Loucy (cell line): ENCODE results near the gene MAML3.

Experiments used
- H2AFZ ChIP-seq: fragments of 200-600 bp; sonication (generic); 2 replicates; pipeline ENCODE4 v1.6.0; 2016; ENCODE audit warnings: antibody characterized with exemption, mild to moderate bottlenecking, low read length, moderate library complexity
- H3F3A ChIP-seq: fragments of 200-600 bp; 2 replicates; pipeline ENCODE4 v1.6.0; 2016; ENCODE audit warnings: antibody characterized with exemption, low read depth, mild to moderate bottlenecking
- H3K27me3 ChIP-seq: fragments of 200-600 bp; sonication (generic); 2 replicates; pipeline ENCODE4 v1.6.1; 2014; ENCODE audit warnings: low read length, mild to moderate bottlenecking; ENCODE audit not compliant: insufficient read depth, poor library complexity, severe bottlenecking
- H3K36me3 ChIP-seq: fragments of 200-600 bp; sonication (generic); 2 replicates; pipeline ENCODE4 v1.6.1; 2016; ENCODE audit warnings: low read length; ENCODE audit not compliant: insufficient read depth
- H3K4me1 ChIP-seq: fragments of 200-600 bp; sonication (generic); 2 replicates; pipeline ENCODE4 v1.5.1; 2014; ENCODE audit warnings: low read length, mild to moderate bottlenecking; ENCODE audit not compliant: insufficient read depth, poor library complexity, severe bottlenecking
- H3K4me2 ChIP-seq: fragments of 200-600 bp; sonication (generic); 2 replicates; pipeline ENCODE4 v1.6.0; 2014; ENCODE audit warnings: antibody characterized with exemption, low read length, low read depth, mild to moderate bottlenecking; ENCODE audit not compliant: poor library complexity, severe bottlenecking
- H3K4me3 ChIP-seq: fragments of 200-600 bp; sonication (generic); 2 replicates; pipeline ENCODE4 v1.5.1; 2014; ENCODE audit warnings: low read length, mild to moderate bottlenecking, mixed read lengths; ENCODE audit not compliant: poor library complexity, severe bottlenecking
- H3K79me2 ChIP-seq: fragments of 200-600 bp; sonication (generic); 2 replicates; pipeline ENCODE4 v1.6.1; 2014; ENCODE audit warnings: low read length; ENCODE audit not compliant: insufficient read depth
- H3K9ac ChIP-seq: fragments of 200-600 bp; sonication (generic); 2 replicates; pipeline ENCODE4 v1.6.0; 2014; ENCODE audit warnings: mild to moderate bottlenecking, low read depth, low read length, moderate library complexity; ENCODE audit not compliant: poor library complexity, severe bottlenecking
- H3K9me2 ChIP-seq: fragments of 200-600 bp; sonication (generic); replicated peaks from 2 replicates; pipeline ENCODE4 v1.6.1; 2016; ENCODE audit warnings: low read depth, low read length, mixed read lengths
- H3K9me3 ChIP-seq: fragments of 200-600 bp; sonication (generic); 2 replicates; pipeline ENCODE4 v1.6.1; 2014; ENCODE audit warnings: mild to moderate bottlenecking, antibody characterized with exemption, low read length, low read depth; ENCODE audit not compliant: insufficient read depth
- H4K20me1 ChIP-seq: fragments of 200-600 bp; sonication (generic); 2 replicates; pipeline ENCODE4 v1.6.0; 2014; ENCODE audit warnings: antibody characterized with exemption, low read length, mild to moderate bottlenecking; ENCODE audit not compliant: insufficient read depth, poor library complexity, severe bottlenecking
- CTCF ChIP-seq: fragments of 200-600 bp; sonication (generic); conservative IDR thresholded peaks from 2 replicates; pipeline ENCODE4 v1.5.1; 2014; ENCODE audit warnings: mild to moderate bottlenecking, antibody characterized with exemption, low read length
- EZH2phosphoT487 ChIP-seq: fragments of 200-600 bp; IDR thresholded peaks from 2 replicates; pipeline ENCODE4 v1.6.1; 2018; ENCODE audit warnings: antibody characterized with exemption, mild to moderate bottlenecking, moderate library complexity, borderline replicate concordance

MAML3 gene

GRCh38 chr4:139790291-139790690, 363.7 kb downstream of the MAML3 start:
- Histone ChIP-seq H4K20me1 (no peaks in the 10 kb centered on the region), H2AFZ (no peak overlapping the region), H3K4me1 (peaks cover 29% of the 10 kb centered on the region), H3K4me3 (no peak overlapping the region), H3K9ac (no peak overlapping the region), H3F3A (no peaks in the 10 kb centered on the region), H3K79me2 (0 out of 2 replicates have a peak, but pooled peaks cover 3% of the 10 kb centered on the region), H3K36me3 (no peaks in the 10 kb centered on the region), H3K27me3 (no peaks in the 10 kb centered on the region), H3K9me3 (no peaks in the 10 kb centered on the region), H3K4me2 (no peak overlapping the region), H3K9me2 (no peaks in the 10 kb centered on the region)
- TF ChIP-seq CTCF (no peak), EZH2phosphoT487 (no peak)

- Histone ChIP-seq H3K4me3 (no peak overlapping the region), H3K4me2 (no peak overlapping the region), H3K27me3 (no peaks in the 10 kb centered on the region), H3F3A (no peaks in the 10 kb centered on the region), H3K9ac (no peak overlapping the region), H4K20me1 (no peaks in the 10 kb centered on the region), H3K4me1 (peaks cover 29% of the 10 kb centered on the region), H3K9me2 (no peaks in the 10 kb centered on the region), H2AFZ (no peak overlapping the region), H3K9me3 (no peaks in the 10 kb centered on the region), H3K79me2 (0 out of 2 replicates have a peak, but pooled peaks cover 3% of the 10 kb centered on the region), H3K36me3 (no peaks in the 10 kb centered on the region)
- no peak for TF ChIP-seq CTCF
- TF ChIP-seq EZH2phosphoT487, result no peak
Observed at GRCh38 chr4:139789096-139789654, 364.8 kb downstream of the MAML3 start.

- no peaks in the 10 kb centered on the region for H3K36me3 ChIP-seq
- no peak for TF ChIP-seq EZH2phosphoT487
- TF ChIP-seq CTCF, result no peak
- H3K4me3 ChIP-seq, result no peak overlapping the region
- no peak overlapping the region for H2AFZ ChIP-seq
- H3K4me2 ChIP-seq, result no peak overlapping the region
- H3K9ac ChIP-seq, result no peak overlapping the region
- H3K79me2 ChIP-seq, result 0 out of 2 replicates have a peak, but pooled peaks cover 3% of the 10 kb centered on the region
- H3F3A ChIP-seq, result no peaks in the 10 kb centered on the region
- H3K27me3 ChIP-seq, result no peaks in the 10 kb centered on the region
- peaks cover 21% of the 10 kb centered on the region for H3K4me1 ChIP-seq
- H4K20me1 ChIP-seq, result no peaks in the 10 kb centered on the region
- no peaks in the 10 kb centered on the region for H3K9me3 ChIP-seq
- no peaks in the 10 kb centered on the region for H3K9me2 ChIP-seq
Observed at GRCh38 chr4:139786494-139787354, 367.3 kb downstream of the MAML3 start.
